ENCODE data around the gene NTN1.

The NTN1 gene

GRCh38 chr17:9273428-9274391 lies 252.4 kb downstream of the NTN1 start:
- Histone ChIP-seq H3F3A (ENCODE audit: control insufficient read depth, insufficient read depth) (no peaks in the 10 kb centered on the region), H3K4me2 (ENCODE audit: low read length) (no peak overlapping the region), H3K79me2 (ENCODE audit: control insufficient read depth, low read length) (no peaks in the 10 kb centered on the region), H3K27me3 (ENCODE audit: control insufficient read depth, low read length) (no peaks in the 10 kb centered on the region), H3K27ac (ENCODE audit: low read depth, low read length) (no peak overlapping the region), H4K20me1 (ENCODE audit: control insufficient read depth, insufficient read depth, low read depth, low read length) (no peaks in the 10 kb centered on the region), H3K9me3 (ENCODE audit: control insufficient read depth, insufficient read depth, low read length) (no peaks in the 10 kb centered on the region), H3K4me1 (ENCODE audit: control insufficient read depth, low read length) (no peaks in the 10 kb centered on the region), H3K4me3 (ENCODE audit: low read length) (no peak overlapping the region), H3K9me2 (replicated peaks; ENCODE audit: control insufficient read depth, low read length) (no peaks in the 10 kb centered on the region), H3K36me3 (ENCODE audit: control insufficient read depth, low read length) (no peaks in the 10 kb centered on the region)
- TF ChIP-seq CTCF (IDR thresholded peaks at IDR 0.05; ENCODE audit: low read depth, low read length, poor library complexity, severe bottlenecking) (no peak), EZH2phosphoT487 (IDR thresholded peaks at IDR 0.05; ENCODE audit: borderline replicate concordance, low read length) (no peak)

GRCh38 chr17:9274973-9275372 lies 253.7 kb downstream of the NTN1 start:
- Histone ChIP-seq H3K79me2 (ENCODE audit: control insufficient read depth, low read length) (no peaks in the 10 kb centered on the region), H3K4me1 (ENCODE audit: control insufficient read depth, low read length) (no peaks in the 10 kb centered on the region), H3K4me3 (ENCODE audit: low read length) (no peak overlapping the region), H3K9me2 (replicated peaks; ENCODE audit: control insufficient read depth, low read length) (no peaks in the 10 kb centered on the region), H3K27ac (ENCODE audit: low read depth, low read length) (no peak overlapping the region), H3K4me2 (ENCODE audit: low read length) (no peak overlapping the region), H3K9me3 (ENCODE audit: control insufficient read depth, insufficient read depth, low read length) (no peaks in the 10 kb centered on the region), H4K20me1 (ENCODE audit: control insufficient read depth, insufficient read depth, low read depth, low read length) (no peaks in the 10 kb centered on the region), H3K36me3 (ENCODE audit: control insufficient read depth, low read length) (no peaks in the 10 kb centered on the region), H3F3A (ENCODE audit: control insufficient read depth, insufficient read depth) (no peaks in the 10 kb centered on the region), H3K27me3 (ENCODE audit: control insufficient read depth, low read length) (no peaks in the 10 kb centered on the region)
- TF ChIP-seq EZH2phosphoT487 (IDR thresholded peaks at IDR 0.05; ENCODE audit: borderline replicate concordance, low read length), result no peak
- no peak for TF ChIP-seq CTCF (IDR thresholded peaks at IDR 0.05; ENCODE audit: low read depth, low read length, poor library complexity, severe bottlenecking)

- Histone ChIP-seq H3K79me2 (ENCODE audit: control insufficient read depth, low read length) (no peaks in the 10 kb centered on the region), H3K27ac (ENCODE audit: low read depth, low read length) (no peak overlapping the region), H3F3A (ENCODE audit: control insufficient read depth, insufficient read depth) (no peaks in the 10 kb centered on the region), H4K20me1 (ENCODE audit: control insufficient read depth, insufficient read depth, low read depth, low read length) (no peaks in the 10 kb centered on the region), H3K9me3 (ENCODE audit: control insufficient read depth, insufficient read depth, low read length) (no peaks in the 10 kb centered on the region), H3K36me3 (ENCODE audit: control insufficient read depth, low read length) (no peaks in the 10 kb centered on the region), H3K4me3 (ENCODE audit: low read length) (no peak overlapping the region), H3K9me2 (replicated peaks; ENCODE audit: control insufficient read depth, low read length) (no peaks in the 10 kb centered on the region), H3K4me2 (ENCODE audit: low read length) (no peak overlapping the region), H3K27me3 (ENCODE audit: control insufficient read depth, low read length) (no peaks in the 10 kb centered on the region), H3K4me1 (ENCODE audit: control insufficient read depth, low read length) (no peaks in the 10 kb centered on the region)
- TF ChIP-seq CTCF (IDR thresholded peaks at IDR 0.05; ENCODE audit: low read depth, low read length, poor library complexity, severe bottlenecking), result no peak
- TF ChIP-seq EZH2phosphoT487 (IDR thresholded peaks at IDR 0.05; ENCODE audit: borderline replicate concordance, low read length), result no peak
Observed at GRCh38 chr17:9279893-9280292, 258.6 kb downstream of the NTN1 start.

Data from DOHH2 (cell line).